OCI-LY1 (cell line): ENCODE data around the gene FBXO47.

Source experiments
- H2AFZ ChIP-seq: fragments of 200-600 bp; sonication (generic), shearing (Covaris generic); 2 replicates; pipeline ENCODE4 v1.6.0; 2014; ENCODE audit warnings: antibody characterized with exemption, mild to moderate bottlenecking, low read length
- H3F3A ChIP-seq: fragments of 200-600 bp; sonication (generic), shearing (Covaris generic); 2 replicates; pipeline ENCODE4 v1.6.0; 2014; ENCODE audit warnings: mild to moderate bottlenecking, antibody characterized with exemption, low read length, moderate library complexity; ENCODE audit not compliant: insufficient read depth
- H3K27ac ChIP-seq: fragments of 200-600 bp; sonication (generic); 2 replicates; pipeline ENCODE4 v1.5.1; 2014; ENCODE audit warnings: low read length, mixed run types, mild to moderate bottlenecking, low read depth; ENCODE audit not compliant: poor library complexity, severe bottlenecking
- H3K27me3 ChIP-seq: fragments of 200-600 bp; sonication (generic); 2 replicates; pipeline ENCODE4 v1.6.0; 2014; ENCODE audit warnings: antibody characterized with exemption, mild to moderate bottlenecking, low read length, moderate library complexity; ENCODE audit not compliant: insufficient read depth
- H3K36me3 ChIP-seq: fragments of 200-600 bp; sonication (generic); 2 replicates; pipeline ENCODE4 v1.6.1; 2014; ENCODE audit warnings: mild to moderate bottlenecking, antibody characterized with exemption, low read length, moderate library complexity, mixed read lengths; ENCODE audit not compliant: insufficient read depth
- H3K4me1 ChIP-seq: fragments of 200-600 bp; sonication (generic); 2 replicates; pipeline ENCODE4 v1.5.1; 2014; ENCODE audit warnings: mild to moderate bottlenecking, low read length, moderate library complexity; ENCODE audit not compliant: insufficient read depth, severe bottlenecking
- H3K4me2 ChIP-seq: fragments of 200-600 bp; sonication (generic), shearing (Covaris generic); 2 replicates; pipeline ENCODE4 v1.6.1; 2014; ENCODE audit warnings: low read length
- H3K4me3 ChIP-seq: fragments of 200-600 bp; sonication (generic); 2 replicates; pipeline ENCODE4 v1.5.1; 2014; ENCODE audit warnings: low read length, low read depth, mild to moderate bottlenecking, mixed read lengths; ENCODE audit not compliant: poor library complexity, severe bottlenecking
- H3K79me2 ChIP-seq: fragments of 200-600 bp; shearing (Covaris generic); 2 replicates; pipeline ENCODE4 v1.6.1; 2016; ENCODE audit warnings: mixed run types, low read length, mixed read lengths; ENCODE audit not compliant: insufficient read depth
- H3K9ac ChIP-seq: fragments of 200-600 bp; sonication (generic), shearing (Covaris generic); 2 replicates; pipeline ENCODE4 v1.6.1; 2014; ENCODE audit warnings: mild to moderate bottlenecking, low read length, mixed read lengths
- H3K9me2 ChIP-seq: fragments of 200-600 bp; sonication (generic), shearing (Covaris generic); 2 replicates; pipeline ENCODE4 v1.6.1; 2014; ENCODE audit warnings: low read depth, mild to moderate bottlenecking, low read length, mixed read lengths
- H3K9me3 ChIP-seq: fragments of 200-600 bp; shearing (Covaris generic); 2 replicates; pipeline ENCODE4 v1.6.1; 2014; ENCODE audit warnings: low read length, mixed read lengths
- H4K20me1 ChIP-seq: fragments of 200-600 bp; sonication (generic), shearing (Covaris generic); 2 replicates; pipeline ENCODE4 v1.6.0; 2016; ENCODE audit warnings: mild to moderate bottlenecking, low read length; ENCODE audit not compliant: insufficient read depth
- CTCF ChIP-seq: fragments of 200-600 bp; sonication (generic), shearing (Covaris generic); IDR thresholded peaks from 2 replicates; pipeline ENCODE4 v1.5.1; 2017; ENCODE audit warnings: mild to moderate bottlenecking, antibody characterized with exemption, low read length, moderate library complexity, mixed read lengths
- EZH2 ChIP-seq: fragments of 200-600 bp; sonication (generic), shearing (Covaris generic); IDR thresholded peaks from 2 replicates; pipeline ENCODE4 v1.8.0; 2017; ENCODE audit warnings: borderline replicate concordance, mixed run types, mild to moderate bottlenecking, antibody characterized with exemption, low read length, moderate library complexity, mixed read lengths

Gene FBXO47

GRCh38 chr17:38967290-38967738 is at the start of gene FBXO47:
FBXO47 (minus strand) TSS chr17:38967403; CDS start chr17:38963025, 4,378 bp downstream.
- no peak within 1 kb of the TSS for H2AFZ ChIP-seq
- no peak within 1 kb of the TSS for H3K27ac ChIP-seq
- H3K36me3 ChIP-seq = no peaks in the 10 kb centered on the region
- peak within 1 kb of the TSS; percentile 46 for H3K4me2 ChIP-seq
- no peaks in the 10 kb centered on the region for H3K9me2 ChIP-seq
- H3K4me3 ChIP-seq = peak within 1 kb of the TSS; percentile 40
- H3K9ac ChIP-seq = peak within 1 kb of the TSS; percentile 18; the same call in 1 of the 2 replicates
- H3F3A ChIP-seq = no peaks in the 10 kb centered on the region
- H3K79me2 ChIP-seq = no peaks in the 10 kb centered on the region
- peaks cover 8% of the 10 kb centered on the region; the same call in 1 of the 2 replicates for H3K27me3 ChIP-seq
- no peaks in the 10 kb centered on the region for H4K20me1 ChIP-seq
- no peak for TF ChIP-seq CTCF
- no peak for TF ChIP-seq EZH2
- peaks cover 10% of the 10 kb centered on the region for H3K4me1 ChIP-seq
- no peaks in the 10 kb centered on the region for H3K9me3 ChIP-seq

- Histone ChIP-seq H3K36me3 (no peaks in the 10 kb centered on the region), H2AFZ (no peak overlapping the region)
- TF ChIP-seq EZH2 (no peak), CTCF (no peak)
Observed at GRCh38 chr17:39016193-39017153, 49.3 kb upstream of the FBXO47 start.

GRCh38 chr17:39015546-39015935 is 48.3 kb upstream of the FBXO47 start:
- no peaks in the 10 kb centered on the region for H3K79me2 ChIP-seq
- no peak overlapping the region for H3K27ac ChIP-seq
- H2AFZ ChIP-seq = no peak overlapping the region
- no peaks in the 10 kb centered on the region for H3K36me3 ChIP-seq
- no peaks in the 10 kb centered on the region for H3K9me2 ChIP-seq
- H3F3A ChIP-seq = no peaks in the 10 kb centered on the region
- H3K27me3 ChIP-seq = peaks cover 4% of the 10 kb centered on the region; the same call in 1 of the 2 replicates
- H4K20me1 ChIP-seq = no peaks in the 10 kb centered on the region
- no peaks in the 10 kb centered on the region for H3K9me3 ChIP-seq
- TF ChIP-seq EZH2 (no peak), CTCF (no peak)
- no peak overlapping the region for H3K4me2 ChIP-seq
- H3K4me1 ChIP-seq = peaks cover 8% of the 10 kb centered on the region
- no peak overlapping the region for H3K9ac ChIP-seq
- no peak overlapping the region for H3K4me3 ChIP-seq

More at GRCh38 chr17:39016193-39017153, 49.3 kb upstream of the FBXO47 start:
- Histone ChIP-seq H3K27me3 (peaks cover 3% of the 10 kb centered on the region; the same call in 1 of the 2 replicates), H3F3A (no peaks in the 10 kb centered on the region), H3K9ac (no peak overlapping the region), H3K4me2 (no peak overlapping the region), H3K4me1 (peaks cover 8% of the 10 kb centered on the region), H3K79me2 (no peaks in the 10 kb centered on the region), H3K9me3 (no peaks in the 10 kb centered on the region), H3K27ac (no peak overlapping the region), H3K4me3 (no peak overlapping the region), H3K9me2 (no peaks in the 10 kb centered on the region), H4K20me1 (no peaks in the 10 kb centered on the region)
